K562 (cell line): ENCODE data around the gene RPLP2. TPM values are rescaled to one million over a fixed set of nuclear protein-coding genes. Genes with fewer than 3 reads are reported as not detected.

Experiments used
- AFF4 ChIP-seq: sonication (generic); formaldehyde crosslinking; IDR thresholded peaks from 2 replicates; pipeline ENCODE4 v1.8.0; 2023; ENCODE audit warnings: mild to moderate bottlenecking, missing genetic modification reagents
- ARID1B ChIP-seq: fragments of 450-650 bp; IDR thresholded peaks from 2 replicates; pipeline ENCODE4 v1.6.1; 2016; ENCODE audit warnings: antibody characterized with exemption, mild to moderate bottlenecking, inconsistent platforms
- CREB1 ChIP-seq, 2 experiments: sonication (generic) in 1 of 2; formaldehyde crosslinking in 1 of 2; IDR thresholded peaks; 2 replicates each; pipeline versions ENCODE4 v1.6.1 to v1.8.0; 2012 to 2022; ENCODE audit warnings: inconsistent platforms in 1 of 2, mild to moderate bottlenecking in 1 of 2, missing genetic modification reagents in 1 of 2, moderate library complexity in 1 of 2
- CTCF ChIP-seq, 3 experiments: IDR thresholded peaks in 2 of 3; conservative IDR thresholded peaks in 1 of 3; 2 replicates each; pipeline ENCODE4 v1.5.1; 2011 to 2012; ENCODE audit warnings: low read length in 3 of 3, mild to moderate bottlenecking in 3 of 3, control low read depth in 2 of 3, improper control_type of control experiment in 1 of 3, inconsistent platforms in 1 of 3, low read depth in 1 of 3, mixed read lengths in 1 of 3, moderate library complexity in 1 of 3; ENCODE audit not compliant: insufficient read depth in 2 of 3
- DMBX1 ChIP-seq: fragments of 250-450 bp; sonication (Bioruptor Pico); IDR thresholded peaks from 2 replicates; pipeline ENCODE4 v1.8.0; 2022; ENCODE audit warnings: inconsistent platforms, mild to moderate bottlenecking, moderate library complexity, borderline replicate concordance
- KHSRP ChIP-seq: fragments of 450-650 bp; IDR thresholded peaks from 2 replicates; pipeline ENCODE4 v1.6.1; 2017
- MYBL2 ChIP-seq, 2 experiments: fragments of 450-650 bp in 1 of 2; sonication (generic) in 1 of 2; formaldehyde crosslinking in 1 of 2; IDR thresholded peaks; 2 replicates each; pipeline versions ENCODE4 v1.6.1 to v1.8.1; 2017 to 2022; ENCODE audit warnings: borderline replicate concordance in 1 of 2, inconsistent platforms in 1 of 2, low read depth in 1 of 2, mild to moderate bottlenecking in 1 of 2, missing genetic modification reagents in 1 of 2, moderate library complexity in 1 of 2
- NFE2 ChIP-seq: IDR thresholded peaks from 2 replicates; pipeline ENCODE4 v1.6.1; 2014; ENCODE audit warnings: antibody characterized with exemption, low read depth
- POLR2G ChIP-seq: fragments of 200-400 bp; formaldehyde crosslinking; IDR thresholded peaks from 2 replicates; pipeline ENCODE4 v1.6.1; 2017; ENCODE audit warnings: low read depth, mild to moderate bottlenecking, antibody characterized with exemption, low read length, moderate library complexity
- PTRF ChIP-seq: fragments of 450-650 bp; IDR thresholded peaks from 2 replicates; pipeline ENCODE4 v1.6.1; 2016; ENCODE audit warnings: mild to moderate bottlenecking, missing genetic modification characterization, missing compliant biosample characterization
- RAD21 ChIP-seq, 2 experiments: fragments of 250-450 bp in 1 of 2; fragments of 450-650 bp in 1 of 2; sonication (Bioruptor Pico) in 1 of 2; formaldehyde crosslinking in 1 of 2; IDR thresholded peaks in 1 of 2; conservative IDR thresholded peaks in 1 of 2; 2 replicates each; pipeline versions ENCODE4 v1.4.0 to v1.8.0; 2020 to 2022; ENCODE audit warnings: mild to moderate bottlenecking in 2 of 2, moderate library complexity in 1 of 2
- SUPT5H ChIP-seq: fragments of 450-650 bp; IDR thresholded peaks from 2 replicates; pipeline ENCODE4 v1.6.1; 2016
- ZC3H4 ChIP-seq: sonication (generic); formaldehyde crosslinking; IDR thresholded peaks from 2 replicates; pipeline ENCODE4 v1.9.0; 2021; ENCODE audit warnings: missing genetic modification reagents, borderline replicate concordance
- ZFP30 ChIP-seq: fragments of 250-450 bp; sonication (Bioruptor Pico); IDR thresholded peaks from 2 replicates; pipeline ENCODE4 v1.8.0; 2022; ENCODE audit warnings: moderate library complexity, mild to moderate bottlenecking, inconsistent platforms, borderline replicate concordance
- ZNF23 ChIP-seq: fragments of 250-450 bp; sonication (Bioruptor Pico); IDR thresholded peaks from 2 replicates; pipeline ENCODE4 v1.4.0; 2020; ENCODE audit warnings: mild to moderate bottlenecking
- polyA plus RNA-seq, 8 experiments: library from polyadenylated mRNA; depleted of rRNA in 4 of 8; stranded (reverse) in 5 of 8; unstranded in 3 of 8; fragments of >200 nt; fragmentation: Nextera tagmentation in 2 of 8; fragmentation: Illumina TruSeq in 1 of 8; extraction: Ambion mirVana in 2 of 8; extraction: Trizol in 1 of 8; gene quantifications; 2 replicates each; pipeline versions ENCODE4 v1.2.1 to v1.2.3, GENCODE V29; 2011 to 2014; ENCODE audit warnings: inconsistent platforms in 1 of 8, missing spikeins in 1 of 8
- total RNA-seq, 7 experiments: library from RNA; depleted of rRNA in 6 of 7; stranded (reverse); fragments of >200 nt in 6 of 7; fragmentation: Illumina TruSeq in 2 of 7; extraction: Trizol in 2 of 7; gene quantifications; 2 replicates each; pipeline versions ENCODE4 v1.2.1 to v1.2.3, GENCODE V29; 2011 to 2021; ENCODE audit warnings: low replicate concordance in 1 of 7

Gene RPLP2
- total and polyA plus RNA-seq, 9 of the 15 experiments (the other 6 are each of a cell fraction or from before 2014, with no cell fraction given): 528 to 3,807 (median 1,633) TPM

- TF ChIP-seq AFF4 (CRISPR knock-in tag) (0 out of 2 replicates have a peak, but pooled peaks have one; percentile 21), SUPT5H (peak; percentile 47), POLR2G (peak; percentile 63), RAD21 (CRISPR knock-in tag; conservative IDR thresholded peaks at IDR 0.05 in 1 of 2, IDR thresholded peaks at IDR 0.05 in 1 of 2) (peak in 1 of 2 experiments; percentile 15; a peak in 1 of 4 replicates), CREB1 (IDR thresholded peaks at IDR 0.05) (no peak), CREB1 (CRISPR knock-in tag; IDR thresholded peaks at IDR 0.05) (no peak), KHSRP (no peak), CTCF (IDR thresholded peaks at IDR 0.05 in 2 of 3, conservative IDR thresholded peaks at IDR 0.05 in 1 of 3; ENCODE audit: insufficient read depth in 2 of 3, low read depth in 1 of 3, low read length in 3 of 3) (peak; percentile 39 to 51 (median 41)), ARID1B (no peak), MYBL2 (IDR thresholded peaks at IDR 0.05; ENCODE audit: low read depth) (no peak), MYBL2 (CRISPR knock-in tag; IDR thresholded peaks at IDR 0.05; ENCODE audit: borderline replicate concordance) (no peak), DMBX1 (CRISPR knock-in tag) (no peak), PTRF (tag) (no peak), ZNF23 (CRISPR knock-in tag) (no peak), NFE2 (no peak), ZFP30 (CRISPR knock-in tag) (no peak), ZC3H4 (CRISPR knock-in tag) (no peak)
Measured at GRCh38 chr11:762421-763072, 47.2 kb upstream of the RPLP2 start (continued).
